ENCODE results near the gene NBEA. TPM values are rescaled to one million over a fixed set of nuclear protein-coding genes. Genes with fewer than 3 reads are reported as not detected.

NBEA gene
- total and polyA plus RNA-seq, 12 donors: 3.1 to 19.7 (median 14.2) TPM

- intact Hi-C loops (cut with DNase I): no loop called here
- no peaks in the 10 kb centered on the region for H3K4me1 ChIP-seq (replicated peaks in 1 of 2)
- H3K27ac ChIP-seq: no peak overlapping the region
- H3K27me3 ChIP-seq: no peaks in the 10 kb centered on the region
- DNase-seq: no peak
- TF ChIP-seq, protein P1, sequence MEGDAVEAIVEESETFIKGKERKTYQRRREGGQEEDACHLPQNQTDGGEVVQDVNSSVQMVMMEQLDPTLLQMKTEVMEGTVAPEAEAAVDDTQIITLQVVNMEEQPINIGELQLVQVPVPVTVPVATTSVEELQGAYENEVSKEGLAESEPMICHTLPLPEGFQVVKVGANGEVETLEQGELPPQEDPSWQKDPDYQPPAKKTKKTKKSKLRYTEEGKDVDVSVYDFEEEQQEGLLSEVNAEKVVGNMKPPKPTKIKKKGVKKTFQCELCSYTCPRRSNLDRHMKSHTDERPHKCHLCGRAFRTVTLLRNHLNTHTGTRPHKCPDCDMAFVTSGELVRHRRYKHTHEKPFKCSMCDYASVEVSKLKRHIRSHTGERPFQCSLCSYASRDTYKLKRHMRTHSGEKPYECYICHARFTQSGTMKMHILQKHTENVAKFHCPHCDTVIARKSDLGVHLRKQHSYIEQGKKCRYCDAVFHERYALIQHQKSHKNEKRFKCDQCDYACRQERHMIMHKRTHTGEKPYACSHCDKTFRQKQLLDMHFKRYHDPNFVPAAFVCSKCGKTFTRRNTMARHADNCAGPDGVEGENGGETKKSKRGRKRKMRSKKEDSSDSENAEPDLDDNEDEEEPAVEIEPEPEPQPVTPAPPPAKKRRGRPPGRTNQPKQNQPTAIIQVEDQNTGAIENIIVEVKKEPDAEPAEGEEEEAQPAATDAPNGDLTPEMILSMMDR (IDR thresholded peaks at IDR 0.05): no peak
- no peak for TF ChIP-seq POLR2A (IDR thresholded peaks at IDR 0.05)
- 90 to 96% (median 94%) methylated on average over 3 of the region's 3 CpGs for WGBS, 4 donors
- no peak overlapping the region for H3K4me3 ChIP-seq
- no peaks in the 10 kb centered on the region for H3K36me3 ChIP-seq (replicated peaks in 1 of 2)
- H3K9me3 ChIP-seq (replicated peaks in 1 of 3): no peaks in the 10 kb centered on the region
Measured at GRCh38 chr13:35593651-35594050, 651.6 kb downstream of the NBEA start.

GRCh38 chr13:35594096-35594495, 652.0 kb downstream of the NBEA start:
- Histone ChIP-seq H3K36me3 (replicated peaks in 1 of 2) (no peaks in the 10 kb centered on the region), H3K4me1 (replicated peaks in 1 of 2) (no peaks in the 10 kb centered on the region), H3K27me3 (no peaks in the 10 kb centered on the region), H3K4me3 (no peak overlapping the region), H3K9me3 (replicated peaks in 1 of 3) (no peaks in the 10 kb centered on the region), H3K27ac (no peak overlapping the region)
- no peak for DNase-seq
- intact Hi-C loops (cut with DNase I): no loop called here
- WGBS, 4 donors: 93 to 100% (median 98%) methylated on average over 1 of the region's 1 CpG
- TF ChIP-seq, protein P1 (IDR thresholded peaks at IDR 0.05): no peak
- TF ChIP-seq POLR2A (IDR thresholded peaks at IDR 0.05): no peak

DNA sequence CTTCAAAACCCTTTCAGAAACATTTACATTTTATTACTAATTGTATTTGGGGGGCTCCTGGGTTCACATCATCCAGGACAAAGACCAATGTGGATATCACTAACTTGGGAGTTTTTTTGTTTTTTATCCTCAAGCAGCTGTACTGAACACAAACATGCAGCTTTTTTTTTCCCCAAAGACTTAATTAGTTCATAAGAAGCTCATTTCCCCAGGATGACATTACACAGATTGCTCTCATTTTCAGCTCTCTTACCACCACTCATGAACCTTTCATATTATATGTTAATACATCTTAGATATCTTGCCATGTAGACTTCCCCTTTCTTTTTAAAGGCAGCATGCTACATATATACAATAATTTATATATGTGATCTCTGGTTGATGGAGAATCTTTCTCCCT, 653.1 kb downstream of the NBEA start:
- H3K9me3 ChIP-seq (replicated peaks in 1 of 3): no peaks in the 10 kb centered on the region
- H3K4me1 ChIP-seq (replicated peaks in 1 of 2): no peaks in the 10 kb centered on the region
- DNase-seq: no peak
- H3K4me3 ChIP-seq: no peak overlapping the region
- H3K27me3 ChIP-seq: no peaks in the 10 kb centered on the region
- no peak overlapping the region for H3K27ac ChIP-seq
- no peaks in the 10 kb centered on the region for H3K36me3 ChIP-seq (replicated peaks in 1 of 2)
- TF ChIP-seq, protein P1 (IDR thresholded peaks at IDR 0.05): no peak
- TF ChIP-seq POLR2A (IDR thresholded peaks at IDR 0.05): no peak
- intact Hi-C loops (cut with DNase I): no loop called here

GRCh38 chr13:35596321-35597030, 654.4 kb downstream of the NBEA start:
- Histone ChIP-seq H3K4me1 (replicated peaks in 1 of 2) (no peaks in the 10 kb centered on the region), H3K36me3 (replicated peaks in 1 of 2) (no peaks in the 10 kb centered on the region), H3K9me3 (replicated peaks in 1 of 3) (no peaks in the 10 kb centered on the region), H3K27me3 (no peaks in the 10 kb centered on the region), H3K27ac (no peak overlapping the region), H3K4me3 (no peak overlapping the region)
- no peak for DNase-seq
- TF ChIP-seq, protein P1 (IDR thresholded peaks at IDR 0.05): no peak
- no peak for TF ChIP-seq POLR2A (IDR thresholded peaks at IDR 0.05)
- intact Hi-C loops (cut with DNase I): no loop called here
- WGBS, 4 donors: 92 to 95% (median 94%) methylated on average over 5 of the region's 5 CpGs
